Mesodermal cell (in vitro differentiated cells): ENCODE data around the gene DLGAP1.

ENCODE experiments used
- H3K27ac ChIP-seq: 2 replicates; pipeline ENCODE4 v1.7.0; 2013; ENCODE audit warnings: mild to moderate bottlenecking, low read depth, low read length, moderate library complexity; ENCODE audit not compliant: severe bottlenecking
- H3K36me3 ChIP-seq: 2 replicates; pipeline ENCODE4 v1.7.1; 2013; ENCODE audit warnings: mild to moderate bottlenecking, low read length, moderate library complexity; ENCODE audit not compliant: control insufficient read depth, insufficient read depth
- H3K4me1 ChIP-seq: one replicate; pipeline ENCODE4 v1.7.1; 2013; ENCODE audit warnings: mild to moderate bottlenecking, low read length; ENCODE audit not compliant: insufficient read depth, control insufficient read depth, poor library complexity, severe bottlenecking
- H3K4me3 ChIP-seq: 2 replicates; pipeline ENCODE4 v1.7.0; 2013; ENCODE audit warnings: low read length, control low read depth, mild to moderate bottlenecking; ENCODE audit not compliant: insufficient read depth, poor library complexity, severe bottlenecking; ENCODE audit errors: extremely low read depth
- H3K9me3 ChIP-seq: 2 replicates; pipeline ENCODE4 v1.7.1; 2013; ENCODE audit warnings: mild to moderate bottlenecking, low read length, moderate library complexity; ENCODE audit not compliant: control insufficient read depth
- WGBS, 2 experiments: methylation state at CpG; one replicate each; pipeline ENCODE4 v1.1.5; 2013; ENCODE audit warnings: missing lambda C conversion rate in 2 of 2; ENCODE audit not compliant: insufficient coverage in 2 of 2; 5-methylcytosine and 5-hydroxymethylcytosine counted together

The DLGAP1 gene

DNA sequence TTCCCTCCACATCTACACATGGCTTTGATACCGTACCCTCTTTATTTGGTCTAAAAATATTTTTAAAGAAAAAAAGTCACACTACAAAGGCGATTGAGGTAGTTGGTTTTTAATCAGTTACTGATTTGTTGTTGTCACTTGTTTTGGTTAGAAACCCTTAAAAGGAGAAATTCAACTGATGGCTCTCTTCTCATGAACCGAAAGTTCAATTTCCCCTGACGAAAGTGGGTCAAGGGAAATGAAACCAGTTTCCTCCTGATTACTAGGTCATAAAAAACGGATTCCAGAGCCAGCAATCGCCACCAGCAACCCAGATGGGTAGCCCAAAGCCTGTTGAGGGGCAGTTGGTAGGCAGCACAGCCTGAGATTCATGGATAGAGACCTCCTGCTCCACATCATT lies 63.2 kb downstream of the DLGAP1 start:
- Histone ChIP-seq H3K36me3 (no peaks in the 10 kb centered on the region), H3K4me3 (no peak overlapping the region)

DNA sequence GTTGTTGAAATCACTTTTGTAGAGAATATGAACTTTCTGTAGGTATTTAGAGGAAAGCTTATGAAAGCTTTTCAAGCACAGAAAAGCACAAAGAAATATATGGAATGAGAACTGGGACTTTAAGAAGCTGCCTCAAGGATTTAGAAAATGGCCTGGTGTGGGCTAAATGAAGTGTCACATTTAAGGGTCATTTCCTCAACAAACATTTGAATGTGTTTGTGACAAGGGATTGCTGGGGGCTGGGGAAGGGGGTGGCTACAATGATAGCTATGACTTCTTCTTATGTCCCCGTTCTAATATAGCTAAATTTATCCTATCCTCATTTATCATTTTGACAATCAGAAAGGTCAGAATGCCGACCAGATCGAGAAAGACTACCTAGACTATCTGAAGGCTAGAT lies 69.2 kb downstream of the DLGAP1 start:
- no peaks in the 10 kb centered on the region for H3K9me3 ChIP-seq
- H3K36me3 ChIP-seq: no peaks in the 10 kb centered on the region
- H3K4me1 ChIP-seq: no peaks in the 10 kb centered on the region
- H3K4me3 ChIP-seq: no peak overlapping the region
- H3K27ac ChIP-seq: no peak overlapping the region
- 64 to 94% methylated on average over 2 to 3 of the region's 3 CpGs for WGBS, 2 experiments

More for the DNA sequence above, 63.2 kb downstream of the DLGAP1 start:
- Histone ChIP-seq H3K4me1 (no peaks in the 10 kb centered on the region), H3K27ac (no peak overlapping the region), H3K9me3 (no peaks in the 10 kb centered on the region)
- WGBS, 2 experiments: 92 to 94% methylated on average over 2 to 3 of the region's 6 CpGs

GRCh38 chr18:4384932-4385331 lies 70.2 kb downstream of the DLGAP1 start:
- H3K4me1 ChIP-seq: no peaks in the 10 kb centered on the region
- H3K36me3 ChIP-seq: no peaks in the 10 kb centered on the region
- WGBS, 2 experiments: no CpG with 5 or more reads among the region's 3 CpGs

GRCh38 chr18:4374564-4374963 lies 80.5 kb downstream of the DLGAP1 start:
- no CpG with 5 or more reads among the region's 1 CpG for WGBS, 2 experiments
- no peaks in the 10 kb centered on the region for H3K9me3 ChIP-seq

More at GRCh38 chr18:4384932-4385331, 70.2 kb downstream of the DLGAP1 start:
- no peaks in the 10 kb centered on the region for H3K9me3 ChIP-seq
- no peak overlapping the region for H3K4me3 ChIP-seq
- no peak overlapping the region for H3K27ac ChIP-seq

DNA sequence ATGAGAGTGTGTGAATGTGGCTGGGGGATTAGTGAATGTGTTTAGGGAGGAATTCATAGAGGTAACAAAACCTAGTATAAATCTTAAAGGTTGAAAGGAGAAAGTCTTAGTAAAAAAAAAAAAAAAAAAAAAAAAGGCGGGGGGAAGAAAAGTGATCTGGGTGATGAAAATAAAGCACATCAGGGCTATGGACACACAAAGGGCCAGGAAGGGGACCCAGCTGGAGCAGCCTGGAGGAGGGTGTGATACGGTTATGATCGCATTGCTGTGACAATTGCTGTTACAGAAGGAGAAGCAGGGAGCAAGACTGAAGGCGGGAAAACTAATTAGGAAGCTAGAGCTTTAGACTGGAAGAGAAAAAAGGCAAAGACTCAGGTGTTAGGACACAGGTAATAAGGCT lies 85.4 kb downstream of the DLGAP1 start:
- WGBS, 2 experiments: 74 to 84% methylated on average over 3 of the region's 4 CpGs
- no peaks in the 10 kb centered on the region for H3K4me1 ChIP-seq
- no peak overlapping the region for H3K4me3 ChIP-seq
- no peaks in the 10 kb centered on the region for H3K36me3 ChIP-seq
- H3K9me3 ChIP-seq: no peaks in the 10 kb centered on the region
- no peak overlapping the region for H3K27ac ChIP-seq

More at GRCh38 chr18:4374564-4374963, 80.5 kb downstream of the DLGAP1 start:
- Histone ChIP-seq H3K4me3 (no peak overlapping the region), H3K36me3 (no peaks in the 10 kb centered on the region), H3K4me1 (no peaks in the 10 kb centered on the region), H3K27ac (no peak overlapping the region)

GRCh38 chr18:4360221-4360715 lies 94.8 kb downstream of the DLGAP1 start:
- H3K27ac ChIP-seq: no peak overlapping the region
- H3K4me1 ChIP-seq: no peaks in the 10 kb centered on the region
- H3K36me3 ChIP-seq: no peaks in the 10 kb centered on the region
- no peak overlapping the region for H3K4me3 ChIP-seq
- WGBS, 2 experiments: no CpG with 5 or more reads among the region's 2 CpGs
- no peaks in the 10 kb centered on the region for H3K9me3 ChIP-seq

DNA sequence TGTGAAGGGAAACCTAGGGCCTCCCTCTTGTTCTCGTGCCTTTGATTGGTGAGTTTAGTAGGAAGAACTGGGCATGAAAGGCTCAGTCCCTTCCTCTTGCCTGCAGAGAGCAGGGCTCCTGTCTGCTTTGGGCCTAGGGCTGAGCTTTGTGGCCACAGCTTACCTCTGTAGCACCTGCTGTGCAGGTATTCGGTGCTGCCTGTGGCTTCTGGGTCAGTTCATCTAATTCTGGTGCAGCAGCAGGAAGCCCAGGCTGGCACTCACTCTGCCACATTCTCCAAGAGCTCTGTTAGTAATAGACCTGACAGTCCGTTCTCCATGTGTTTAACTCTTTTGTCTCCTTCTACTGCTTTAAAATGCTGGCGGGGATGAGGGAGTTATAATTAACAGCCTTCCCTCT lies 96.5 kb downstream of the DLGAP1 start:
- Histone ChIP-seq H3K27ac (no peak overlapping the region), H3K36me3 (no peaks in the 10 kb centered on the region), H3K9me3 (no peaks in the 10 kb centered on the region), H3K4me3 (no peak overlapping the region), H3K4me1 (peaks cover 3% of the 10 kb centered on the region)
- 52 to 63% methylated on average over 2 of the region's 4 CpGs for whole genome bisulfite sequencing, 2 experiments

DNA sequence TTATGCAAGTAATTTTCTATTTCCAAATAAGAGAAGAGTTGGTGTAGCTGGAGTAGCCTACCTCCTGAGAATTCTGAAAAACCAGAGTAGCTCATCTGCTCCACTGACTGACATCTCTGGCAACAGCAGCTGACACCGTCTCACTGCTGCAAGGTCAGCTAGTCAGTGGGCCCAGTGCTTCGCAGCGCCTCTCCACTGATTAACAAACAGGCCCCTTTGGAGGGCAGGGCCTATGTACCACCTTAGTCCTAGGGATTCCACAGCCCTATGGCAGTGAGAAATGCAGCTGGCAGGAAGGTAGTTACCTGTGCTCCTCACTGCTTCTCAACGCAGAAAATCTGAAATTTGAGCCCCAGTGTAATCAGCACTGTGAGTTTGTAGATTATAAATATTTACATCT lies 97.5 kb downstream of the DLGAP1 start:
- Histone ChIP-seq H3K4me1 (peaks cover 7% of the 10 kb centered on the region), H3K4me3 (no peak overlapping the region), H3K9me3 (no peaks in the 10 kb centered on the region), H3K27ac (no peak overlapping the region), H3K36me3 (no peaks in the 10 kb centered on the region)
- 79 to 81% methylated on average over 4 of the region's 4 CpGs for WGBS, 2 experiments

GRCh38 chr18:4356929-4357328 lies 98.2 kb downstream of the DLGAP1 start:
- Histone ChIP-seq H3K4me3 (no peak overlapping the region), H3K4me1 (peaks cover 7% of the 10 kb centered on the region), H3K36me3 (no peaks in the 10 kb centered on the region), H3K9me3 (no peaks in the 10 kb centered on the region), H3K27ac (no peak overlapping the region)
- no CpG with 5 or more reads among the region's 6 CpGs for WGBS, 2 experiments

- Histone ChIP-seq H3K4me1 (peaks cover 7% of the 10 kb centered on the region), H3K27ac (no peak overlapping the region), H3K36me3 (no peaks in the 10 kb centered on the region), H3K4me3 (no peak overlapping the region), H3K9me3 (no peaks in the 10 kb centered on the region)
- 62 to 88% methylated on average over 5 to 7 of the region's 9 CpGs for WGBS, 2 experiments
Measured at GRCh38 chr18:4353853-4354418, 101.2 kb downstream of the DLGAP1 start.

DNA sequence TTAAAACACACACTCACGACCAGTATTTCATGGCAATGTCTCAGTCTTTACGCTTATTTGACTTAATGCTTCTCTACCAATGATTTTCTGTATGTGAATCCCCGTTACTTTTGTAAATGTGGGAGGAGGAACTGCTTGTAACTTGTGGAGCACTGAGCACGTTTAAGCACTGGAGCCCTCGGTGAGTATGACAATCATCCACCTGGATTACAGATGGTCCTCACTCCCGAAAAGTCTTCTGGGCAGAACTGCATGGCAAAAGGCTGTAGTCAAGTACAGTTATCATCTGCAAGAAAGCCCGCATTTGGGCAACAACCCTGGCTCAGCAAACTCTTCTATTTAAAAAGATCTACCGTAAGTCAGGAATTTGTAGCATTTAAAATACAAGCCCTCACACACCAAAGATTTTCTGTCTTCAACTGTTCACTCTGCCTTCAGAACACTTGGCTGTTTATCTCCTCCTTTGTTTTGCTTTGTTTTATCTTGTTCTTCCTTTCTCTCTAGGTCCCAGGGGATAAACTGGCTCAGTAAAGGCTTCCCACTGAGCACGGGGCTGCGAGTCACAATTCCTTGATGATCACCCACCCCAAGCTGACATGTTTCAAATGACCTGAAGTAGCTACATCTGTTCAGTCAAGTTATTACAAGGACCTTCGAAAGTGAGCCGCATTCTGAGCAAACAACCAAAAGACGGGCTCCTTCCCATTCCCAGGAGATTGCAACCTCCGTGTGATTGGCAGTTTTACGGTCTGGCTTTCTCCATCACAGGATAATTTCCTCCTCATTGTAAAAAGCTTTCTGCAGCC lies 102.2 kb downstream of the DLGAP1 start:
- no peak overlapping the region for H3K27ac ChIP-seq
- H3K9me3 ChIP-seq: no peaks in the 10 kb centered on the region
- H3K4me3 ChIP-seq: no peak overlapping the region
- WGBS, 2 experiments: 49 to 50% methylated on average over 11 to 13 of the region's 15 CpGs
- H3K36me3 ChIP-seq: no peaks in the 10 kb centered on the region
- H3K4me1 ChIP-seq: peaks cover 7% of the 10 kb centered on the region
